HepG2 (cell line): ENCODE measurements around the gene ARPIN. TPM values are rescaled to one million over a fixed set of nuclear protein-coding genes. Genes with fewer than 3 reads are reported as not detected.

Source experiments
- CENPT ChIP-seq: sonication (generic); formaldehyde crosslinking; IDR thresholded peaks from 2 replicates; pipeline ENCODE4 v1.8.0; 2022; ENCODE audit warnings: low read depth, mild to moderate bottlenecking, moderate library complexity, missing genetic modification reagents
- CSRNP1 ChIP-seq: sonication (generic); formaldehyde crosslinking; IDR thresholded peaks from 2 replicates; pipeline ENCODE4 v1.8.1; 2023; ENCODE audit warnings: mild to moderate bottlenecking, missing genetic modification reagents
- HMG20A ChIP-seq: IDR thresholded peaks from 2 replicates; pipeline ENCODE4 v1.6.1; 2016; ENCODE audit warnings: borderline replicate concordance
- JDP2 ChIP-seq: sonication (generic); formaldehyde crosslinking; IDR thresholded peaks from 2 replicates; pipeline ENCODE4 v1.8.1; 2022; ENCODE audit warnings: missing genetic modification reagents, borderline replicate concordance
- LCORL ChIP-seq, 2 experiments: fragments of 450-650 bp in 1 of 2; sonication (generic) in 1 of 2; formaldehyde crosslinking in 1 of 2; IDR thresholded peaks; 2 replicates each; pipeline versions ENCODE4 v1.5.0 to v1.6.1; 2017 to 2020; ENCODE audit warnings: antibody characterized with exemption in 1 of 2, missing genetic modification reagents in 1 of 2
- NFRKB ChIP-seq: fragments of 450-650 bp; IDR thresholded peaks from 2 replicates; pipeline ENCODE4 v1.6.1; 2017
- PHB2 ChIP-seq: fragments of 450-650 bp; IDR thresholded peaks from 2 replicates; pipeline ENCODE4 v1.6.1; 2018; ENCODE audit not compliant: partially characterized antibody
- SIX4 ChIP-seq: sonication (generic); formaldehyde crosslinking; IDR thresholded peaks from 2 replicates; pipeline ENCODE4 v1.4.0; 2020; ENCODE audit warnings: missing genetic modification reagents
- ZBTB40 ChIP-seq, 2 experiments: fragments of 450-650 bp in 1 of 2; sonication (generic) in 1 of 2; formaldehyde crosslinking in 1 of 2; IDR thresholded peaks; 2 replicates each; pipeline versions ENCODE4 v1.6.1 to v1.8.0; 2016 to 2022; ENCODE audit warnings: antibody characterized with exemption in 1 of 2, mild to moderate bottlenecking in 1 of 2, missing genetic modification reagents in 1 of 2
- ZFY ChIP-seq: sonication (generic); formaldehyde crosslinking; IDR thresholded peaks from 2 replicates; pipeline ENCODE4 v1.4.0; 2020; ENCODE audit warnings: missing genetic modification reagents
- ZNF749 ChIP-seq: sonication (generic); formaldehyde crosslinking; IDR thresholded peaks from 2 replicates; pipeline ENCODE4 v1.8.0; 2022; ENCODE audit warnings: mild to moderate bottlenecking, missing genetic modification reagents, moderate library complexity, borderline replicate concordance
- polyA plus RNA-seq, 8 experiments: library from polyadenylated mRNA; depleted of rRNA in 3 of 8; stranded (reverse) in 7 of 8; unstranded in 1 of 8; fragments of >200 nt; fragmentation: Illumina TruSeq in 4 of 8; extraction: Trizol in 4 of 8; gene quantifications; 2 replicates each; pipeline versions ENCODE4 v1.2.1 to v1.2.3, GENCODE V29; 2011 to 2016; ENCODE audit warnings: low read depth in 4 of 8, missing spikeins in 1 of 8, mixed read lengths in 1 of 8; ENCODE audit not compliant: insufficient read depth in 1 of 8
- total RNA-seq, 5 experiments: library from RNA; depleted of rRNA; stranded (reverse); fragments of >200 nt; fragmentation: Illumina TruSeq; extraction: Trizol; gene quantifications; 2 replicates each; pipeline ENCODE4 v1.2.3, GENCODE V29; 2016; ENCODE audit warnings: low read depth in 1 of 5
- TF ChIP-seq, protein P1 (sequence below): sonication (generic); formaldehyde crosslinking; IDR thresholded peaks from 2 replicates; pipeline ENCODE4 v1.5.0; 2020; ENCODE audit warnings: mild to moderate bottlenecking, missing genetic modification reagents

The ARPIN gene
- total and polyA plus RNA-seq, 2 of the 13 experiments (the other 11 are each of a cell fraction or from before 2014, with no cell fraction given) = 2.8 to 5.0 TPM

GRCh38 chr15:89958107-89958805, 45.5 kb upstream of the ARPIN start (continued):
- TF ChIP-seq, protein P1, sequence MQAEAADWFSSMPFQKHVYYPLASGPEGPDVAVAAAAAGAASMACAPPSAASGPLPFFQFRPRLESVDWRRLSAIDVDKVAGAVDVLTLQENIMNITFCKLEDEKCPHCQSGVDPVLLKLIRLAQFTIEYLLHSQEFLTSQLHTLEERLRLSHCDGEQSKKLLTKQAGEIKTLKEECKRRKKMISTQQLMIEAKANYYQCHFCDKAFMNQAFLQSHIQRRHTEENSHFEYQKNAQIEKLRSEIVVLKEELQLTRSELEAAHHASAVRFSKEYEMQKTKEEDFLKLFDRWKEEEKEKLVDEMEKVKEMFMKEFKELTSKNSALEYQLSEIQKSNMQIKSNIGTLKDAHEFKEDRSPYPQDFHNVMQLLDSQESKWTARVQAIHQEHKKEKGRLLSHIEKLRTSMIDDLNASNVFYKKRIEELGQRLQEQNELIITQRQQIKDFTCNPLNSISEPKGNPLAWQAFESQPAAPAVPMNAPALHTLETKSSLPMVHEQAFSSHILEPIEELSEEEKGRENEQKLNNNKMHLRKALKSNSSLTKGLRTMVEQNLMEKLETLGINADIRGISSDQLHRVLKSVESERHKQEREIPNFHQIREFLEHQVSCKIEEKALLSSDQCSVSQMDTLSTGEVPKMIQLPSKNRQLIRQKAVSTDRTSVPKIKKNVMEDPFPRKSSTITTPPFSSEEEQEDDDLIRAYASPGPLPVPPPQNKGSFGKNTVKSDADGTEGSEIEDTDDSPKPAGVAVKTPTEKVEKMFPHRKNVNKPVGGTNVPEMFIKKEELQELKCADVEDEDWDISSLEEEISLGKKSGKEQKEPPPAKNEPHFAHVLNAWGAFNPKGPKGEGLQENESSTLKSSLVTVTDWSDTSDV (CRISPR knock-in tag) = no peak
- TF ChIP-seq HMG20A (CRISPR knock-in tag) = no peak
- no peak for TF ChIP-seq NFRKB
- TF ChIP-seq ZBTB40 (IDR thresholded peaks at IDR 0.05) = no peak
- no peak; the same call in 1 of the 2 replicates for TF ChIP-seq ZBTB40 (CRISPR knock-in tag; IDR thresholded peaks at IDR 0.05)
- TF ChIP-seq CSRNP1 = no peak
- TF ChIP-seq SIX4 = no peak
- TF ChIP-seq ZNF749 = no peak
- TF ChIP-seq LCORL (IDR thresholded peaks at IDR 0.05) = no peak
- TF ChIP-seq LCORL (CRISPR knock-in tag; IDR thresholded peaks at IDR 0.05) = peak; percentile 31; the same call in 1 of the 2 replicates
- no peak for TF ChIP-seq CENPT (CRISPR knock-in tag)
- no peak for TF ChIP-seq PHB2
- no peak for TF ChIP-seq JDP2 (CRISPR knock-in tag)
- peak; percentile 59 for TF ChIP-seq ZFY (CRISPR knock-in tag)
